ENCODE measurements around the gene IRGQ.

- TF ChIP-seq, protein P1, sequence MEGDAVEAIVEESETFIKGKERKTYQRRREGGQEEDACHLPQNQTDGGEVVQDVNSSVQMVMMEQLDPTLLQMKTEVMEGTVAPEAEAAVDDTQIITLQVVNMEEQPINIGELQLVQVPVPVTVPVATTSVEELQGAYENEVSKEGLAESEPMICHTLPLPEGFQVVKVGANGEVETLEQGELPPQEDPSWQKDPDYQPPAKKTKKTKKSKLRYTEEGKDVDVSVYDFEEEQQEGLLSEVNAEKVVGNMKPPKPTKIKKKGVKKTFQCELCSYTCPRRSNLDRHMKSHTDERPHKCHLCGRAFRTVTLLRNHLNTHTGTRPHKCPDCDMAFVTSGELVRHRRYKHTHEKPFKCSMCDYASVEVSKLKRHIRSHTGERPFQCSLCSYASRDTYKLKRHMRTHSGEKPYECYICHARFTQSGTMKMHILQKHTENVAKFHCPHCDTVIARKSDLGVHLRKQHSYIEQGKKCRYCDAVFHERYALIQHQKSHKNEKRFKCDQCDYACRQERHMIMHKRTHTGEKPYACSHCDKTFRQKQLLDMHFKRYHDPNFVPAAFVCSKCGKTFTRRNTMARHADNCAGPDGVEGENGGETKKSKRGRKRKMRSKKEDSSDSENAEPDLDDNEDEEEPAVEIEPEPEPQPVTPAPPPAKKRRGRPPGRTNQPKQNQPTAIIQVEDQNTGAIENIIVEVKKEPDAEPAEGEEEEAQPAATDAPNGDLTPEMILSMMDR (IDR thresholded peaks at IDR 0.05; ENCODE audit: extremely low read depth in 1 of 2, insufficient read depth in 1 of 2, low read depth in 1 of 2, low read length in 2 of 2), result no peak
- TF ChIP-seq JUN (IDR thresholded peaks at IDR 0.05; ENCODE audit: borderline replicate concordance, insufficient read depth, insufficient read length, low read depth) (no peak), POLR2A (IDR thresholded peaks at IDR 0.05; ENCODE audit: low read depth, low read length) (peak; percentile 60), POLR2AphosphoS5 (IDR thresholded peaks at IDR 0.05; ENCODE audit: insufficient read depth, low read depth, low read length) (peak; percentile 5), GATA2 (IDR thresholded peaks at IDR 0.05; ENCODE audit: insufficient read depth, insufficient read length, low read depth, low read length) (no peak), MAX (IDR thresholded peaks at IDR 0.05; ENCODE audit: insufficient read depth, insufficient read length) (no peak), EZH2 (IDR thresholded peaks at IDR 0.05; ENCODE audit: borderline replicate concordance, low read depth, low read length, severe bottlenecking) (no peak)
Observed at GRCh38 chr19:43618921-43619261, 23.0 kb upstream of the IRGQ start.
